Prostate gland (tissue), 2 donors: Measurements from ENCODE around the gene SLC25A21.

Experiments
- CTCF ChIP-seq, 4 experiments: fragments of 200-600 bp in 2 of 4; fragments of 450-650 bp in 2 of 4; sonication (generic) in 2 of 4; IDR thresholded peaks; 1 replicate in 3 of 4; 2 replicates in 1 of 4; pipeline ENCODE4 v1.5.1; 2016 to 2019; ENCODE audit warnings: antibody characterized with exemption in 4 of 4, mild to moderate bottlenecking in 2 of 4, moderate library complexity in 2 of 4
- POLR2A ChIP-seq: fragments of 450-650 bp; IDR thresholded peaks from one replicate; pipeline ENCODE4 v1.6.1; 2016; ENCODE audit warnings: antibody characterized with exemption, mild to moderate bottlenecking
- POLR2AphosphoS5 ChIP-seq: sonication (generic); formaldehyde crosslinking; IDR thresholded peaks from one replicate; pipeline ENCODE4 v1.6.1; 2017; ENCODE audit warnings: antibody characterized with exemption

DNA sequence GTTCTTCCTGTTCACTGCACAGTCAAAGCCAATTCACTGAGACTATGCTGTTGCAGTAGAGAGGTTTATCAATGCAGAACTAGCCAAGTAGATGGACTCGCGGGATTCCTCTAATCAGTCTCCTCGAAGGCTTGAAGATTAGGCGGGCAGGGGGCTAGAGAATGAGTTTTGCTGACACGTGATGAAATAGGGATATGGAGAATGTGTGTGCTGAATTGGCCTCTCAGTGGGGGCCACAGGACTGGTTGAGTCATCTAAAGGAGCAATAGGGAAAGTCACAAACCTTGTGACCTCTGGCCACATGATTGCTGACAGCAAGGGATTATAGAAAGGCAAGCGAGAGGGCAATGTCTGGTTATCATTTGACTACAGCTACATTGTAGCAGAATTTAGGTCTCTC lies 38.0 kb upstream of the SLC25A21 start:
- TF ChIP-seq CTCF (IDR thresholded peaks at IDR 0.05): no peak
- TF ChIP-seq POLR2AphosphoS5: no peak
- TF ChIP-seq POLR2A: no peak
